Measurements from ENCODE around the gene GTPBP3. TPM values are rescaled to one million over a fixed set of nuclear protein-coding genes. Genes with fewer than 3 reads are reported as not detected.
A peak's percentile ranks its signal among the peaks of the same experiment; 100 is the strongest.

GTPBP3 gene
- total and polyA plus RNA-seq, 9 of the 15 experiments (the other 6 are each of a cell fraction or from before 2014, with no cell fraction given) = 4.9 to 124 (median 22.6) TPM

DNA sequence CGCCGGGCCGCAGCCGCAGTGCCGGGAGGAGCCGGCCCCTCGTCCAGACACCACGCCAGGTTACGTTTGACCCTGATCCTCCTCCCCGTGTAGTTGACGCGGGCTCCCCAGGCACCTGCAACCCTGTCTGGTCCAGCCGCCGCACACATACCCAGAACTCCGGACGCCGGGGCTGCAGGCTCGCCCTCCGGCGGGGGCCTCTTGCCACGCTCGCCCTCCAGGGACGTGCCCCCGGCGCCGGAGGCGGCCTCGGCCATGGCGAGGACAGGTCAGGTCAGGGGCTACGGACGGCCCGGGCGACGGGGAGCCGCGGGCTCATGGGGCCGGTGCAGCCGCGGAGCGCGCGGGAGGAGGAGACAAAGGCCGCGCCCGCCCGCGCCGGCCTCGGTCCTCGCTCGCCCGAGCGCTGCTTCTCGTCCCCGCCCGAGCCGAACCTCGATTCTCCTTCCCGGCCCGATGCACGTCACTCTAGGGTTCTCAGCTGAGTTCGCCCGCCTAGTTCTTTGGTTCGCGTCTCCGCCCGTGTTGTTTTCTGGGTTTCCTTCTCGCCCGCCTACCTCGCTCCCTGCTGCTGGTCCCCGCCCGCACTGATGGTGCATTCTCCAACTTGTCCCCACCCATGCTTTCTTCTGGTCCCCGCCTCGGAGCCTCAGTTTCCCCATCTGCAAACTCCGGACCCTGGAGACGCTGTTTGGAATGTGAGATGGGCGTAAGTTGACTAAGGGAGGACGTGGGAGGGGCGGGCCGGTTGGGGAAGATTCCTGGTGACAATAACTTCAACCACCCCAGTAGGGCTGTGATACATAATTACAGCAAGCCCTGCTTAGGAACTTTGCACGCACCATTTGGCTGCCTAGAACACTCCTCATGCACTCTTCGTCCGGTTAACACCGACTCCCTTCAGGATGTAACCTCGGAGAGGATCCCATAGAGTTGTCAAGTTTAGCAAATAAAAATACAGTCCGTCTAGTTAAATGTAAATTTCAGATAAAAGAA, 2.6 kb upstream of the GTPBP3 start, which contains the start of gene ANO8 (continued):
- TF ChIP-seq E4F1 (CRISPR knock-in tag; IDR thresholded peaks at IDR 0.05; ENCODE audit: borderline replicate concordance) = no peak
- TF ChIP-seq CBFB (CRISPR knock-in tag; IDR thresholded peaks at IDR 0.05) = peak; percentile 91; the same call in 1 of the 2 replicates
- TF ChIP-seq SRSF9 (IDR thresholded peaks at IDR 0.05; ENCODE audit: borderline replicate concordance, low read depth, low read length) = no peak
- TF ChIP-seq RBM22 (IDR thresholded peaks at IDR 0.05; ENCODE audit: low read depth, low read length, poor library complexity, severe bottlenecking) = peak; percentile 81
- TF ChIP-seq, protein P1, sequence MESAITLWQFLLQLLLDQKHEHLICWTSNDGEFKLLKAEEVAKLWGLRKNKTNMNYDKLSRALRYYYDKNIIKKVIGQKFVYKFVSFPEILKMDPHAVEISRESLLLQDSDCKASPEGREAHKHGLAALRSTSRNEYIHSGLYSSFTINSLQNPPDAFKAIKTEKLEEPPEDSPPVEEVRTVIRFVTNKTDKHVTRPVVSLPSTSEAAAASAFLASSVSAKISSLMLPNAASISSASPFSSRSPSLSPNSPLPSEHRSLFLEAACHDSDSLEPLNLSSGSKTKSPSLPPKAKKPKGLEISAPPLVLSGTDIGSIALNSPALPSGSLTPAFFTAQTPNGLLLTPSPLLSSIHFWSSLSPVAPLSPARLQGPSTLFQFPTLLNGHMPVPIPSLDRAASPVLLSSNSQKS (CRISPR knock-in tag; IDR thresholded peaks at IDR 0.05) = no peak
- no peak for TF ChIP-seq CHD2 (IDR thresholded peaks at IDR 0.05; ENCODE audit: low read depth, low read length)
- 0 out of 2 replicates have a peak, but pooled peaks have one; percentile 36 for TF ChIP-seq FOXK1 (CRISPR knock-in tag; IDR thresholded peaks at IDR 0.05; ENCODE audit: borderline replicate concordance)
- no peak for TF ChIP-seq TSC22D4 (tag; IDR thresholded peaks at IDR 0.05)
- TF ChIP-seq THAP12 (CRISPR knock-in tag; IDR thresholded peaks at IDR 0.05) = peak; percentile 93
- TF ChIP-seq MEF2A (IDR thresholded peaks at IDR 0.05; ENCODE audit: control insufficient read depth, low read depth, low read length) = peak; percentile 16; the same call in 1 of the 2 replicates
- peak; percentile 97 for TF ChIP-seq GATAD2B (IDR thresholded peaks at IDR 0.05; ENCODE audit: borderline replicate concordance)
- 0 out of 2 replicates have a peak, but pooled peaks have one; percentile 22 for TF ChIP-seq KLF1 (tag; IDR thresholded peaks at IDR 0.05)
- TF ChIP-seq CHD1 (IDR thresholded peaks at IDR 0.05; ENCODE audit: low read length) = peak; percentile 85
- TF ChIP-seq SMAD4 (CRISPR knock-in tag; conservative IDR thresholded peaks at IDR 0.05) = peak; percentile 96
- TF ChIP-seq CBFA2T3 (IDR thresholded peaks at IDR 0.05) = no peak
- TF ChIP-seq, protein P2, sequence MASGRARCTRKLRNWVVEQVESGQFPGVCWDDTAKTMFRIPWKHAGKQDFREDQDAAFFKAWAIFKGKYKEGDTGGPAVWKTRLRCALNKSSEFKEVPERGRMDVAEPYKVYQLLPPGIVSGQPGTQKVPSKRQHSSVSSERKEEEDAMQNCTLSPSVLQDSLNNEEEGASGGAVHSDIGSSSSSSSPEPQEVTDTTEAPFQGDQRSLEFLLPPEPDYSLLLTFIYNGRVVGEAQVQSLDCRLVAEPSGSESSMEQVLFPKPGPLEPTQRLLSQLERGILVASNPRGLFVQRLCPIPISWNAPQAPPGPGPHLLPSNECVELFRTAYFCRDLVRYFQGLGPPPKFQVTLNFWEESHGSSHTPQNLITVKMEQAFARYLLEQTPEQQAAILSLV (tag; IDR thresholded peaks at IDR 0.05) = no peak
- no peak for TF ChIP-seq ZNF347 (CRISPR knock-in tag; IDR thresholded peaks at IDR 0.05; ENCODE audit: low read depth)
- TF ChIP-seq SOX6 (IDR thresholded peaks at IDR 0.05) = peak; percentile 82
- no peak for TF ChIP-seq SAFB (IDR thresholded peaks at IDR 0.05; ENCODE audit: borderline replicate concordance, low read depth, low read length)
